DND-41 (cell line): ENCODE measurements around the gene ARHGEF7.
A peak's percentile ranks its signal among the peaks of the same experiment; 100 is the strongest.

Experiments
- ATAC-seq: fragments of 200-7000 bp; cut with Tn5 transposase; 3 replicates; pipeline ENCODE4 v1.9.1; 2021; ENCODE audit warnings: low read depth; ENCODE audit not compliant: insufficient read depth
- DNase-seq: peaks from one replicate; pipeline ENCODE4 v3.0.0-alpha.2; 2020
- H2AFZ ChIP-seq: 2 replicates; pipeline ENCODE4 v1.6.0; 2012; ENCODE audit warnings: low read depth, low read length
- H3K27ac ChIP-seq: 2 replicates; pipeline ENCODE4 v1.5.1; 2012; ENCODE audit warnings: low read length, inconsistent platforms
- H3K27me3 ChIP-seq: fragments of 200-600 bp; sonication (generic); 2 replicates; pipeline ENCODE4 v1.6.0; 2012; ENCODE audit warnings: low read length, mild to moderate bottlenecking, inconsistent platforms; ENCODE audit not compliant: insufficient read depth, poor library complexity
- H3K36me3 ChIP-seq: 2 replicates; pipeline ENCODE4 v1.5.1; 2012; ENCODE audit warnings: low read length, inconsistent platforms; ENCODE audit not compliant: insufficient read depth
- H3K4me1 ChIP-seq: 2 replicates; pipeline ENCODE4 v1.5.1; 2012; ENCODE audit warnings: mild to moderate bottlenecking, low read length; ENCODE audit not compliant: insufficient read depth
- H3K4me2 ChIP-seq: 2 replicates; pipeline ENCODE4 v1.6.0; 2012; ENCODE audit warnings: mild to moderate bottlenecking, moderate library complexity, low read length, inconsistent platforms; ENCODE audit not compliant: insufficient read depth
- H3K4me3 ChIP-seq, 2 experiments: fragments of 200-600 bp in 1 of 2; shearing (Covaris generic) in 1 of 2; 2 replicates each; pipeline ENCODE4 v1.5.1; 2012 to 2016; ENCODE audit warnings: inconsistent platforms in 2 of 2, low read length in 2 of 2, mild to moderate bottlenecking in 2 of 2, low read depth in 1 of 2, moderate library complexity in 1 of 2
- H3K79me2 ChIP-seq: 2 replicates; pipeline ENCODE4 v1.6.0; 2012; ENCODE audit warnings: low read length, inconsistent platforms; ENCODE audit not compliant: insufficient read depth
- H3K9ac ChIP-seq: 2 replicates; pipeline ENCODE4 v1.6.0; 2012; ENCODE audit warnings: low read depth, mild to moderate bottlenecking, inconsistent platforms, low read length, moderate library complexity
- H3K9me3 ChIP-seq: 2 replicates; pipeline ENCODE4 v1.5.1; 2012; ENCODE audit warnings: low read length, moderate library complexity, mild to moderate bottlenecking, inconsistent platforms; ENCODE audit not compliant: insufficient read depth, severe bottlenecking
- H4K20me1 ChIP-seq: 2 replicates; pipeline ENCODE4 v1.6.0; 2012; ENCODE audit warnings: low read length; ENCODE audit not compliant: insufficient read depth
- EZH2 ChIP-seq: IDR thresholded peaks from 3 replicates; pipeline ENCODE4 v1.6.1; 2012; ENCODE audit warnings: borderline replicate concordance, low read depth, mild to moderate bottlenecking, moderate library complexity, low read length, inconsistent platforms; ENCODE audit not compliant: severe bottlenecking
- TF ChIP-seq, protein P1 (sequence below): IDR thresholded peaks from 2 replicates; pipeline ENCODE4 v1.5.1; 2012; ENCODE audit warnings: borderline replicate concordance, low read length, moderate library complexity, mild to moderate bottlenecking; ENCODE audit not compliant: poor library complexity, severe bottlenecking; ENCODE audit errors: extremely low read depth

ARHGEF7 gene

DNA sequence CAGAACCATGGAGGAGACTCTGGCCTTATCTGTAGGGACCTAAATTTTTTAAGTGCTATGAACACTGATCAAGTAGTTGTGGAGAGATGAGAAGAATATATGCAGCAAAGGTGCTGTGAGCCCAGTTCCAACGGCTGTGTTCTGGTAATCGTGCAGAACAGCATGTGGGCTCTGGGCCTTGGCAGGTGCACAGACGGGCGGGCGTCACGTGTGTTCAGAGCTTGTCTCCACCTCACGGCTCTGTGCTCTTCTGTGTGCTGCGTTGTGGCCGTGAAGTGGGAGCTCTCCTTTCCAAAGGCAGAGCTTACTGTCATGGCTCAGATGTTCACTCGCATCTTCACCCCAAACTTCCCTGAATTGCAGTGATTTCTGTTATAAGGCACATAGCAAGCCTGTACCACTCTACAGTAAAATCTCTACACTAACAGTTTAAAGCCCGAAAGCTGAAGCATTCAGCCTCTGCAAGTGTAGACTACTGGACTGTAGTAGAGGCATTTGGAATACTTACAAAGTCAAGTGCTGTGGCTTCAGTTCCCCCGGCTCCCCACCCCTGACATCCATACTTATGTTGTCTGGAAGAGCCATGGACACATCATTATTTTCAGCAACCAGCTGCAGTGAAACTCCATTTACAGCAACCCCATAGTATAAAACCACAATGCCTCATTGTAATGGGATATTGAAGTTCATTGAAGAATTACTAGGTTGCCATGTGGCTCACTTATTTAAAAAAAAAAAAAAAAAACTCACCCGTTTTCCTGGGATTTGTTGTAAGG lies 177.8 kb downstream of the ARHGEF7 start:
- H3K36me3 ChIP-seq, result peaks cover 92% of the 10 kb centered on the region
- H2AFZ ChIP-seq, result no peak overlapping the region
- peaks cover 38% of the 10 kb centered on the region for H4K20me1 ChIP-seq
- H3K27ac ChIP-seq, result no peak overlapping the region
- TF ChIP-seq EZH2, result no peak
- TF ChIP-seq, protein P1, sequence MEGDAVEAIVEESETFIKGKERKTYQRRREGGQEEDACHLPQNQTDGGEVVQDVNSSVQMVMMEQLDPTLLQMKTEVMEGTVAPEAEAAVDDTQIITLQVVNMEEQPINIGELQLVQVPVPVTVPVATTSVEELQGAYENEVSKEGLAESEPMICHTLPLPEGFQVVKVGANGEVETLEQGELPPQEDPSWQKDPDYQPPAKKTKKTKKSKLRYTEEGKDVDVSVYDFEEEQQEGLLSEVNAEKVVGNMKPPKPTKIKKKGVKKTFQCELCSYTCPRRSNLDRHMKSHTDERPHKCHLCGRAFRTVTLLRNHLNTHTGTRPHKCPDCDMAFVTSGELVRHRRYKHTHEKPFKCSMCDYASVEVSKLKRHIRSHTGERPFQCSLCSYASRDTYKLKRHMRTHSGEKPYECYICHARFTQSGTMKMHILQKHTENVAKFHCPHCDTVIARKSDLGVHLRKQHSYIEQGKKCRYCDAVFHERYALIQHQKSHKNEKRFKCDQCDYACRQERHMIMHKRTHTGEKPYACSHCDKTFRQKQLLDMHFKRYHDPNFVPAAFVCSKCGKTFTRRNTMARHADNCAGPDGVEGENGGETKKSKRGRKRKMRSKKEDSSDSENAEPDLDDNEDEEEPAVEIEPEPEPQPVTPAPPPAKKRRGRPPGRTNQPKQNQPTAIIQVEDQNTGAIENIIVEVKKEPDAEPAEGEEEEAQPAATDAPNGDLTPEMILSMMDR, result no peak
- H3K79me2 ChIP-seq, result no peaks in the 10 kb centered on the region
- H3K4me1 ChIP-seq, result peaks cover 5% of the 10 kb centered on the region; the same call in 1 of the 2 replicates
- ATAC-seq (no peak), DNase-seq (no peak)
- no peak overlapping the region for H3K4me3 ChIP-seq
- no peaks in the 10 kb centered on the region for H3K9me3 ChIP-seq
- no peaks in the 10 kb centered on the region for H3K27me3 ChIP-seq
- H3K9ac ChIP-seq, result no peak overlapping the region
- no peak overlapping the region for H3K4me2 ChIP-seq

DNA sequence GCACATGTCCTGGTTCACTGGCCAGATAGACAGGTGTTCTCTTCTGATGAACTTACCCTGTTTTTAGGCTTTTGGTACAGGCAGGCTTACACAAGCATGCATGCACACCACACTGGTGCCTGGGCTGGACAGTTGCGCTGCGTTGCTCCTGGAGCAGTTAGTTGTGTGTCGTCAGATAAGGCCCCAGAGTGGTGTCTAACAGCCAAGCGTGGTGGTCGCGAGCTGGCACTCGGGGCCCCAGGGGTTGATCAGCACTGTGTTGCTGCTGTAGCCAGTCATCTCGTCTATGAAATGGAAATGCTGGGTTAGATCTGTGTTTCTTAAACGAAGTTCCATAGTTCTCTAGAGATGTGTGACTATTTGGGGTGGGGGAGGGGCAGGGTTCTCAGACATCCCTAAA lies 180.8 kb downstream of the ARHGEF7 start:
- no peak overlapping the region for H3K9ac ChIP-seq
- no peak for TF ChIP-seq EZH2
- TF ChIP-seq, protein P1, result no peak
- peaks cover 2% of the 10 kb centered on the region; the same call in 1 of the 2 replicates for H3K79me2 ChIP-seq
- H4K20me1 ChIP-seq, result peaks cover 43% of the 10 kb centered on the region
- ATAC-seq (peak; percentile 17; the same call in 1 of the 3 replicates), DNase-seq (no peak)
- H2AFZ ChIP-seq, result no peak overlapping the region
- peaks cover 96% of the 10 kb centered on the region for H3K36me3 ChIP-seq
- H3K4me3 ChIP-seq, result no peak overlapping the region
- peaks cover 5% of the 10 kb centered on the region; the same call in 1 of the 2 replicates for H3K4me1 ChIP-seq
- no peak overlapping the region for H3K4me2 ChIP-seq
- H3K9me3 ChIP-seq, result no peaks in the 10 kb centered on the region
- no peak overlapping the region for H3K27ac ChIP-seq
- no peaks in the 10 kb centered on the region for H3K27me3 ChIP-seq

DNA sequence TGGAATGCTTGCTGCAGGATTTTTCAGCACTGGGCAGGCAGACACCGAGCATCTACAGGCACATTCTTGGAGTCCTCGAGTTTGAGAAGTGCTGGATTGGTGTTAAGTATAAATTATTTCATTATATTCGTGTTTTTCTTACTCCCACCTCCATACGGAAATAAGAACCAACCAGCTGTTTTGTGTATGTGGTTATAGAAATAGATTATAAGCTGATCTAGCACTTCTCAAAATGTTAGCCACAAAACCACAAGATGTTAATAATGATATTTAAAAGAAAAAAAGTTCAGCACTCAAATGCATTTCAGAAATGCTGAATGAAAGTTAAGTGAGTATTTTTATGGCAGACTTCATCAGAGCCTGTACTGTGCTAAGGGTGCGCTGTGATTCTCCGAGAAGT lies 181.3 kb downstream of the ARHGEF7 start:
- Histone ChIP-seq H3K9me3 (no peaks in the 10 kb centered on the region), H3K79me2 (peaks cover 2% of the 10 kb centered on the region; the same call in 1 of the 2 replicates), H3K4me3 (no peak overlapping the region), H3K4me1 (peaks cover 5% of the 10 kb centered on the region; the same call in 1 of the 2 replicates), H2AFZ (no peak overlapping the region), H4K20me1 (peaks cover 43% of the 10 kb centered on the region), H3K4me2 (no peak overlapping the region), H3K36me3 (peaks cover 96% of the 10 kb centered on the region), H3K27me3 (no peaks in the 10 kb centered on the region), H3K9ac (no peak overlapping the region), H3K27ac (no peak overlapping the region)
- ATAC-seq (peak; percentile 65), DNase-seq (no peak)
- TF ChIP-seq EZH2, result no peak
- TF ChIP-seq, protein P1, result no peak
